Endothelial cell (in vitro differentiated cells): ENCODE results near the gene CIAO3. TPM values are rescaled to one million over a fixed set of nuclear protein-coding genes. Genes with fewer than 3 reads are reported as not detected.
"Not testable (repeated sequence)": the region's sequence is repeated elsewhere in the genome, so short reads cannot be mapped to it uniquely, and the experiment has no call there.

ENCODE experiments used
- DNase-seq: peaks from one replicate; pipeline ENCODE4 v3.0.0; 2021; ENCODE audit warnings: low spot score
- H3K27ac Mint-ChIP-seq: one replicate; pipeline ENCODE4 v1.8.0; 2021; ENCODE audit warnings: mixed read lengths, inconsistent platforms; ENCODE audit not compliant: unreplicated experiment
- H3K27me3 Mint-ChIP-seq: one replicate; pipeline ENCODE4 v1.8.0; 2021; ENCODE audit warnings: mild to moderate bottlenecking, moderate library complexity, mixed read lengths, inconsistent platforms; ENCODE audit not compliant: unreplicated experiment
- H3K36me3 Mint-ChIP-seq: one replicate; pipeline ENCODE4 v1.8.0; 2021; ENCODE audit warnings: mild to moderate bottlenecking, low read depth, mixed read lengths, inconsistent platforms; ENCODE audit not compliant: unreplicated experiment
- H3K4me1 Mint-ChIP-seq: one replicate; pipeline ENCODE4 v1.8.0; 2021; ENCODE audit warnings: mild to moderate bottlenecking, mixed read lengths, inconsistent platforms; ENCODE audit not compliant: unreplicated experiment
- H3K4me3 Mint-ChIP-seq: one replicate; pipeline ENCODE4 v1.8.0; 2021; ENCODE audit warnings: mild to moderate bottlenecking, mixed read lengths, inconsistent platforms; ENCODE audit not compliant: unreplicated experiment
- H3K9me3 Mint-ChIP-seq: one replicate; pipeline ENCODE4 v1.8.0; 2021; ENCODE audit warnings: mixed read lengths, inconsistent platforms; ENCODE audit not compliant: unreplicated experiment
- CTCF ChIP-seq: fragments of 200-600 bp; sonication (generic); IDR thresholded peaks from one replicate; pipeline ENCODE4 v1.5.0; 2021; ENCODE audit warnings: antibody characterized with exemption; ENCODE audit not compliant: unreplicated experiment
- total RNA-seq: library from RNA; stranded (reverse); fragmentation: NEBNext Ultra II Directional; extraction: Animal tissue kit (Norgen Biotek cat#: 25700); gene quantifications from one replicate; pipeline ENCODE4 v1.2.1, GENCODE V29; 2021; ENCODE audit not compliant: unreplicated experiment

The CIAO3 gene
- total RNA-seq, 1 donor from 2014 or later: 51.0 TPM

GRCh38 chr16:760065-760464 is 19.3 kb upstream of the CIAO3 start:
- no peak for DNase-seq
- H3K27me3 Mint-ChIP-seq: peaks cover 3% of the 10 kb centered on the region
- no peaks in the 10 kb centered on the region for H3K9me3 Mint-ChIP-seq
- H3K4me1 Mint-ChIP-seq: no peaks in the 10 kb centered on the region
- H3K27ac Mint-ChIP-seq: no peak overlapping the region
- no peaks in the 10 kb centered on the region for H3K36me3 Mint-ChIP-seq
- no peak overlapping the region for H3K4me3 Mint-ChIP-seq
- no peak for TF ChIP-seq CTCF

GRCh38 chr16:759110-759910 is 18.5 kb upstream of the CIAO3 start:
- no peak for DNase-seq
- Mint-ChIP-seq H3K9me3 (no peaks in the 10 kb centered on the region), H3K27ac (no peak overlapping the region), H3K4me1 (no peaks in the 10 kb centered on the region), H3K27me3 (peaks cover 3% of the 10 kb centered on the region), H3K36me3 (no peaks in the 10 kb centered on the region), H3K4me3 (no peak overlapping the region)
- TF ChIP-seq CTCF: no peak

GRCh38 chr16:756428-756827 is 15.6 kb upstream of the CIAO3 start:
- Mint-ChIP-seq H3K27me3 (peaks cover 3% of the 10 kb centered on the region), H3K36me3 (no peaks in the 10 kb centered on the region), H3K9me3 (no peaks in the 10 kb centered on the region), H3K4me3 (no peak overlapping the region), H3K27ac (no peak overlapping the region), H3K4me1 (peaks cover 5% of the 10 kb centered on the region)
- TF ChIP-seq CTCF: no peak
- no peak for DNase-seq

GRCh38 chr16:754656-755055 is 13.9 kb upstream of the CIAO3 start:
- H3K36me3 Mint-ChIP-seq: no peaks in the 10 kb centered on the region
- peaks cover 3% of the 10 kb centered on the region for H3K27me3 Mint-ChIP-seq
- no peak overlapping the region for H3K27ac Mint-ChIP-seq
- peaks cover 11% of the 10 kb centered on the region for H3K4me1 Mint-ChIP-seq
- no peak overlapping the region for H3K4me3 Mint-ChIP-seq
- H3K9me3 Mint-ChIP-seq: no peaks in the 10 kb centered on the region
- TF ChIP-seq CTCF: no peak
- no peak for DNase-seq

- peaks cover 11% of the 10 kb centered on the region for H3K4me1 Mint-ChIP-seq
- not testable (repeated sequence) for H3K9me3 Mint-ChIP-seq, H3K36me3 Mint-ChIP-seq, H3K27ac Mint-ChIP-seq, H3K4me3 Mint-ChIP-seq, DNase-seq, H3K27me3 Mint-ChIP-seq
Measured at GRCh38 chr16:754121-754607, 13.4 kb upstream of the CIAO3 start.
